Body of pancreas (tissue), 4 donors: ENCODE results near the gene SEPHS1.

ENCODE experiments used
- POLR2A ChIP-seq, 3 donors: fragments of 450-650 bp; IDR thresholded peaks; one replicate each; pipeline ENCODE4 v1.6.1; 2016; ENCODE audit warnings: antibody characterized with exemption in 3 of 3, mild to moderate bottlenecking in 2 of 3
- TF ChIP-seq, protein P1 (sequence below), 7 experiments: fragments of 450-650 bp in 4 of 7; fragments of 200-600 bp in 3 of 7; sonication (generic) in 3 of 7; IDR thresholded peaks; one replicate each; pipeline ENCODE4 v1.5.1; 2016 to 2019; ENCODE audit warnings: antibody characterized with exemption in 7 of 7

DNA sequence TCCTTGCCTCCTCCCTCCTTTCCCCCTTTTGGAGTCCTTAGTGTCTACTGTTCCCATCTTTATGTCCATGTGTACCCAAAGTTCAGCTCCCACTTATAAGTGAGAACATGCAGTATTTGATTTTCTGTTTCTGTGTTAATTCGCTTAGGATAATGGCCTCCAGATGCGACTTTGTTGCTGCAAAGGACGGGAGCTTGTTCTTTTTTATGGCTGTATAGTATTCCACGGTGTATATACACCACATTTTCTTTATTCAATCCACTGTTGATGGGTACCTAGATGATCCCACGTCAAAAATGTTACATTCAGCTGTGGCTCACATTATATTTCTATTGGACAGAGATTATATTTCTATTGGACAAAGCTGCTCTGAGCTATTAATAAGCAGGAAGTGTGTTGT lies 24.4 kb upstream of the SEPHS1 start:
- no peak for TF ChIP-seq POLR2A (IDR thresholded peaks at IDR 0.05)
- TF ChIP-seq, protein P1, sequence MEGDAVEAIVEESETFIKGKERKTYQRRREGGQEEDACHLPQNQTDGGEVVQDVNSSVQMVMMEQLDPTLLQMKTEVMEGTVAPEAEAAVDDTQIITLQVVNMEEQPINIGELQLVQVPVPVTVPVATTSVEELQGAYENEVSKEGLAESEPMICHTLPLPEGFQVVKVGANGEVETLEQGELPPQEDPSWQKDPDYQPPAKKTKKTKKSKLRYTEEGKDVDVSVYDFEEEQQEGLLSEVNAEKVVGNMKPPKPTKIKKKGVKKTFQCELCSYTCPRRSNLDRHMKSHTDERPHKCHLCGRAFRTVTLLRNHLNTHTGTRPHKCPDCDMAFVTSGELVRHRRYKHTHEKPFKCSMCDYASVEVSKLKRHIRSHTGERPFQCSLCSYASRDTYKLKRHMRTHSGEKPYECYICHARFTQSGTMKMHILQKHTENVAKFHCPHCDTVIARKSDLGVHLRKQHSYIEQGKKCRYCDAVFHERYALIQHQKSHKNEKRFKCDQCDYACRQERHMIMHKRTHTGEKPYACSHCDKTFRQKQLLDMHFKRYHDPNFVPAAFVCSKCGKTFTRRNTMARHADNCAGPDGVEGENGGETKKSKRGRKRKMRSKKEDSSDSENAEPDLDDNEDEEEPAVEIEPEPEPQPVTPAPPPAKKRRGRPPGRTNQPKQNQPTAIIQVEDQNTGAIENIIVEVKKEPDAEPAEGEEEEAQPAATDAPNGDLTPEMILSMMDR (IDR thresholded peaks at IDR 0.05): no peak
